ENCODE results near the gene TRIM38.
"Not testable (repeated sequence)": the region's sequence is repeated elsewhere in the genome, so short reads cannot be mapped to it uniquely, and the experiment has no call there.

The TRIM38 gene

DNA sequence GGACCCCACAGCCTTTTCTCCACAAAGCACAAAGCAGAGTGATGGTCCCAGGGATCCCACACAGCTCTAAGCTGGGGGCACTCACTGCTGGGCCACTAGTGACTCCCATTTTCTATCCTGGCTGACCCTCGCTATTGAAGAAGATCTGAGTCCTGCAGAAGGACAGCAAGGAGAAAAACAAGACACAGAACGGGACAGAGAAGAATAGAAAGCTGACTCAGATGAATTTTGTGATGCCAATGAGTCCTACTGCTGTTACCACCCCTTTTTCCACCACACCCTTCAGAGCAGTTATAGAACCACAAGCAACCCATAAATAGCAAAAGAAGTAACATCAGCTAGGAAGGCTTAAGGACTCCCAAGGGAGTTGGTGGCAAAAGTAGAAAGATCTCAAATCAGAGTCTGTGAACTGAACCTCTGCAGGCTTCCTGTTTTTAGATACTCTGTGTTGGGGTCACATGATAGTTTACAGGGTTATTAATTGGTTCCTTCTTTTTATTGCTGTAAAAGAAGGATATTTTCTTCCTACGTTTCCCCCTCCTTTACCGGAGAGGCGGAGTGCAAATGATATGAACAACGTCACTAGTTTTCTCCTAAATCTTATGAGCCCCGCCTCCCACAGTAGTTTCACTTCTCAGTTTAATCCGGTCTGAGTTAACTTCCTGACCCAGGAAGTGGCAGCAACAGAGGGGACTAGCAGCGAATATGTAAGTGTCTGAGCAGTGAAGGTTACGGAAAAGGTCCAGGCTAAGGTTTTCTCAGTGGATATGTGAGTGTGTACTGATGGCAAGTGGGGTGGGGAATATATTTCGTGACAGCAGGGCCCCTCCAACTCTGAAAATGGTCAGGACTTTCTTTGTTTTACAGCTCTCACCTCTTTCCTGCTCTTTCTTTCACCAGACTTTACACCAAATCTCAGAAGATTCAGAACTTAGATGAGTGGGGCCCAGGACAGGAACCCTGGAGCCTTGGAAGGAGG is at the start of gene TRIM38:
TRIM38 (plus strand) TSS at position 654 of the 979 bp plus-strand sequence. CDS start 3,721 bp downstream, outside the sequence.
- peak; percentile 71 for DNase-seq

GRCh38 chr6:25913741-25914140 is 48.9 kb upstream of the TRIM38 start:
- no peak for DNase-seq

DNA sequence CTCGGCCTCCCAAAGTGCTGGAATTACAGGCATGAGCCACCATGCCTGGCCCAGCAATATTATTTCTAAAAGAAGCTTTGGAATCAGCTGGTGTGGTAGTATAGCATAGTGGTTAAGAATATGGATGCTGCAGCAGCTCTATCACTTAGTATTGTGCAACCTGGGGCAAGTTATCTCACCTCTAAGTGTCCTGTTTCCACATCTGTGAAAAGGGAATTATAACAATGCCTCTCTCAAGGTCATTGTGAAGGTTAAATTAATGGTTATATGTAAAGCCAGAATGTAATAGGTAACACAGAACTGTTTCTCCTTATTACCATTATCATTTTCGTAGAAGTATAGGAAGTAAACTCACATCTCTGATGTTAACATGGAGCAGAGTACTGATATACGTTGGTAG is 46.3 kb upstream of the TRIM38 start:
- DNase-seq: no peak

- DNase-seq: no peak
Measured at GRCh38 chr6:25916789-25917490, 45.7 kb upstream of the TRIM38 start.

GRCh38 chr6:25918083-25918683 is 44.4 kb upstream of the TRIM38 start:
- no peak for DNase-seq

DNA sequence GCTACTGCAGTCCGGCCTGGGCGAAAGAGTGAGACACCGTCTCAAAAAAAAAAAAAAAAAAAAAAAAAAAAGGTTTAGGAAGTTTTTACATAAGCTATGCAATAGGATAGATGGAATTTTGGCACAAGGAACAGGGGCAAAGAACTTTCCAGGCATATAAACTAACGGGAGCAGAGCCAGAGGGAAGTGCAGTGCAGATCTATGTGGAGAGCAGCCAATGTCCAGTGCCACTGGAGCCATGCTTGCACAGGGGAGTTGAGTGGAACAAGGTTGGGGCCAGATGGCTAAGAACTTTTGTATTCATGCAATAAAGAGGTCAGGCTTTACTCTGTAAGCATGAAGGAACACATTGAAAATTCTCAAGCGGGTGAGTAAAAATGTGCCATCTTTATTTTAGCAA is 42.9 kb upstream of the TRIM38 start:
- DNase-seq: no peak

GRCh38 chr6:25921525-25922203 is 40.9 kb upstream of the TRIM38 start:
- DNase-seq: no peak

- no peak for DNase-seq
Measured at GRCh38 chr6:25922301-25922700, 40.3 kb upstream of the TRIM38 start.

DNA sequence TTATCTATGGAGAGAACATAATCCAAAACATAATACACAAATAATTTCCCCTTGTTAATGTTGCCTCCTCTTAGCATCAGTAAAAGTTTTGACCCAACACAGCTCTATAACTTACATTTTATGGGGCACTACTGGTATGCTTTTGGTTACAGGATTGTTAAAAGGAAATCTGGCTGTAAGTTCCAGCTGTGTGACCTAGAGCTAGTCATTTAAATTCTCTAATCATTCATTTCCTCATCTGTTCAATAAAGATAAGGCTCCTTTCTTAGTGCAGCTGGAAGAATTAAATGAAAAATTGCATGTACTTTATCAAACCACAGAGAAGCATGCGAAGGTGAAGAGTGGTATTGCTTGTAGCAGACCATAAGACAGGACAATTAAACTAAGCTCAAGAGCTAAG is 36.7 kb upstream of the TRIM38 start:
- no peak for DNase-seq

DNA sequence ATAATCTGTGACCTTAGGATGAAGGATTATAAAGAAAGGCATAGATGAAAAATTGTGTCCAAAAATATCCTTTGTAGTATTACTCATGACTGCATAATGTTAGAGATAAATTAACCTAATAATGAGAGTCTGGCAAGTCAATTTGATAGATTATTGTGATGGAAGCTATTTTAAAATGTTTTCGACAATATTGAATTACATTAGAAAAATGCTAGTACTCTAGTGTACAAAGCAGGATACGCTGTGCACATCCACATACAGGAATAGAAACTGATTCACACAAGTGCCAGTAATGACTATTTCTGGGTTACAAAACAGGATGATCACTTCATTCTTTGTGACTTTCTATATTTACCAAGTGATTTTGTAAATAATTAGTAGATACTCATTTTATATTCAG is 35.4 kb upstream of the TRIM38 start:
- no peak for DNase-seq

DNA sequence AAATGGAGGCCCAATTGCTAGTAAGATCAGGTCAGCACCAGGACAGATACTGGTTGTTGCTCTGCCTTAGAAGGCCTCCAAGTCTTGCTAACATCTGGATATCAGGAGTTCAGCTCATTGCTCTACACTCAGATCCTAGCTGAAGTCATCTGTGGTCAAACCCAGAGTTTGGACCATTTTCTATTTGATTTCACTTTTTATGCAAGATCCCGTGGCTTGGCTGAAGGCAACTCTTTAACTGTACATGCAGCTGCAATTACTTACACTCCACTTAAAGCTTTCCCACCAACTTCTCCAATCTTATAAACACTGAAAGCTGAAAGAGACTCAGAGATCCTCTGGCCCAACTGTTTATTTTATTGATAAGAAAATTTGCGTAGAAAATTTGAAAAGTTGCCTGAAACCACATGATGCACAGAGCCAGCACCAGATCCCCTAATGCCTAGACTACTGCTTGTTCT is 34.8 kb upstream of the TRIM38 start:
- DNase-seq: no peak

- no peak for DNase-seq
Measured at GRCh38 chr6:25928562-25929324, 33.9 kb upstream of the TRIM38 start.

DNA sequence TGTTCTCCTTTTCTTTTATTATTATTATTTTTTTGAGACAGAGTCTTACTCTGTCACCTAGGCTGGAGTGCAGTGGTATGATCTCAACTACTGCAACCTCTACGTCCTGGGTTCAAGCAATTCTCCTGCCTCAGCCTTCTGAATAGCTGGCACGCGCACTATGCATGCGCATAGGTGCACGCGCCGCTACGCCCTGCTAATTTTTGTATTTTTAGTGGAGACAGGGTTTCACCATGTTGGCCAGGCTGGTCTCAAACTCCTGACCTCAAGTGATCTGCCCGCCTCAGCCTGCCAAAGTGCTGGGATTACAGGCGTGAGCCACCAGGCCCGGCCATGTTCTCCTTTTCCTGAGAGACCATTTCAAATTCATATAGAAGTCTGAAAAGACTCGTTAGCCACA is 32.8 kb upstream of the TRIM38 start:
- not testable (repeated sequence) for DNase-seq

DNA sequence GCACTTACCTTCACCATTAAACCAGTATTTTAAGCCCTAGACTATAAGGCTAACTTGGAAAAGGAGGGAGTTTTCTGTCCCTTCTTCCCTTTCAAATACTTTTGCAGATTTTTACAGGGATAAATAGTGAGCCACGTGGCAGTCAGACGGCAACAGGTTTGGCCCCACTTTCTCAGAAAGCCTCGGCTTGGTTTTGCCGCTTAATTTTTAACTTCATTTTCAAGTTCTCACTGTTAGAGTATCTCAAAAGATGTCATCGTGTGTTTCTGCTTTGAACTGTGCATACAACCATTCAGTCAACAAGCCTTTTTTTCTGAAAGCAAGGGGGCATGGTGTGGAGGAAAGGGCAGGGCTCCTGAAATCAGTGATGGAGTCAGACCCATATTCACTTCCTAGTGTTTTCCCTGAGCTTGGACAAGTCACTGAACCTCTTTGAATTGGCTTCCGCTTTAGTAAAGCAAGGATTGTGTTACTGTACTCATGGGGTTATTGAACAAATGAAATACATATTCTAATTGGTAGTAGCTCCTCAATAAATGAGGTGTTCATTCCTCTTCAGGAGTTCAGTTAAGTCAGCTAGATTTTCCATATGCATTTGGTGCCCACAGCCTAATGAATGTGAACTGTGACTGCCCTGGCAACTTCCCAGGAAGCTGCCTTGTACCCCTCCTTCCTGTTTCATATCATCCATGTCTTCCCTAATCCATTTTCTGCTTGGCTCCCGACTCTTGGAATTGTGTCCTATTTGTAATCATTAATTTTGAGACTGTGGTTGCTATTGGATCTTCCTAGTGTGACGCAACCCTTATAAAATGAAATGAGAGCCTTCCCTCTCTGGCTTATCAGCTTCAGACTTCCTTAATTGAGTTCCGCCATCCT is 31.8 kb upstream of the TRIM38 start, which contains the start of gene SLC17A2:
SLC17A2 (minus strand) TSS at position 160 of the 879 bp plus-strand sequence. CDS start 4,895 bp downstream, outside the sequence.
- no peak for DNase-seq

- no peak for DNase-seq
Measured at GRCh38 chr6:25931411-25931709, 31.2 kb upstream of the TRIM38 start.

GRCh38 chr6:25934156-25934555 is 28.4 kb upstream of the TRIM38 start:
- no peak for DNase-seq

- no peak for DNase-seq
Measured at GRCh38 chr6:25934735-25935313, 27.8 kb upstream of the TRIM38 start.

DNA sequence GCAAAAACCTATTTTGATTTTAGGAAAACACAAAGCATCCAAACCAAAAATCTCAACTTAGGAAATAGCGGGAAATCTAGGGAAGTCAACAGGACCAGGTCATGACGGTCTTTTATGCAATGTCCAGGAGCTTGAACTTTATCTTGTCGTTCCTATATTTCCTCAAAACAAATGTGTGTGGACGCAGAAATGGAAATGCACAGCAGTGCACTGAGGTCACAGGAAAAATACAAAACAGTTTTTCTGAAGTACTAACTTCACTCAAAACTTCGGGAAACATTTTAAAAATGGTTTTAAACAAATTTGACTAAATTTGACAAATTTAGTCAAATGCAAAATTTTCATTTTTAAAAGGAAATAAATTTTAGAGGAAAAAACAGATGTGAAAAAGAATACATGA is 26.6 kb upstream of the TRIM38 start:
- DNase-seq: no peak

DNA sequence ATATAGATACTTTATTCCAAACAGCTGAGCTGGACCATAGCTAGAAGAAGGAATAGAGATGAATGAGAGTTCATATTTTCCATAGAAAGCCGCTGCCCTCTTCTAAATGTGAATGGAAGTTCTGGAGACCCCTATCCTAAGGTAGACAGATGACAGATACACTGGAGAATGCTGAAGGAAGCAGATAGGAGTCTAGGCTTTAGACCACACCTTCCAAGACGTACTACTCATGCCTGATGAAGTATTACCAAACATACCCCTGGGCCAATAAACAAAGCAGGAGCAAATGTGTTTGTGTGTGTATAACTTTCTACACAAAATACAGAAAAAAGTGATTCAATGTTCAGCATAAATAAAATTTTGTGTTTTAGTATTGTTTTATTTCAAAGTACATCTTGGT is 23.0 kb upstream of the TRIM38 start:
- no peak for DNase-seq

- DNase-seq: no peak
Measured at GRCh38 chr6:25942561-25943147, 19.9 kb upstream of the TRIM38 start.

All from stimulated activated naive CD4-positive, alpha-beta T cell treated with Interleukin-2 at 50 U/mL for 16 hours (primary cell).